HEK293 (cell line): ENCODE measurements around the gene SCAMP2.

ENCODE experiments used
- HOXA7 ChIP-seq: sonication (generic); formaldehyde crosslinking; IDR thresholded peaks from 2 replicates; pipeline ENCODE4 v1.8.1; 2022; ENCODE audit warnings: missing genetic modification reagents, borderline replicate concordance
- KLF9 ChIP-seq: fragments of 450-650 bp; formaldehyde crosslinking; IDR thresholded peaks from 2 replicates; pipeline ENCODE4 v1.5.1; 2016; ENCODE audit warnings: missing biosample characterization, missing genetic modification characterization, low read depth
- SP3 ChIP-seq: fragments of 450-650 bp; formaldehyde crosslinking; IDR thresholded peaks from 2 replicates; pipeline ENCODE4 v1.5.1; 2016; ENCODE audit warnings: missing biosample characterization, missing genetic modification characterization
- TRIM28 ChIP-seq: IDR thresholded peaks from 2 replicates; pipeline ENCODE4 v1.6.1; 2011; ENCODE audit warnings: low read length, control low read depth, borderline replicate concordance
- ZBTB8A ChIP-seq: fragments of 450-650 bp; formaldehyde crosslinking; IDR thresholded peaks from 2 replicates; pipeline ENCODE4 v1.5.1; 2016; ENCODE audit warnings: missing biosample characterization, missing genetic modification characterization
- ZEB2 ChIP-seq: fragments of 450-650 bp; formaldehyde crosslinking; IDR thresholded peaks from 2 replicates; pipeline ENCODE4 v1.5.1; 2016; ENCODE audit warnings: missing biosample characterization, missing genetic modification characterization
- ZNF211 ChIP-seq: fragments of 450-650 bp; formaldehyde crosslinking; IDR thresholded peaks from 2 replicates; pipeline ENCODE4 v1.5.1; 2016; ENCODE audit warnings: low read depth, missing biosample characterization, missing genetic modification characterization
- ZNF214 ChIP-seq: fragments of 450-650 bp; formaldehyde crosslinking; IDR thresholded peaks from 2 replicates; pipeline ENCODE4 v1.5.1; 2017; ENCODE audit warnings: missing biosample characterization, mild to moderate bottlenecking, missing genetic modification characterization, borderline replicate concordance
- ZNF221 ChIP-seq: fragments of 450-650 bp; formaldehyde crosslinking; IDR thresholded peaks from 2 replicates; pipeline ENCODE4 v1.5.1; 2017; ENCODE audit warnings: missing biosample characterization, missing genetic modification characterization, borderline replicate concordance
- ZNF292 ChIP-seq: fragments of 450-650 bp; formaldehyde crosslinking; IDR thresholded peaks from 2 replicates; pipeline ENCODE4 v1.5.1; 2016; ENCODE audit warnings: low read depth, missing biosample characterization, missing genetic modification characterization, borderline replicate concordance
- ZNF37A ChIP-seq: fragments of 450-650 bp; IDR thresholded peaks from 2 replicates; pipeline ENCODE4 v1.5.1; 2018; ENCODE audit warnings: missing biosample characterization, missing genetic modification characterization
- ZNF561 ChIP-seq: fragments of 450-650 bp; IDR thresholded peaks from 2 replicates; pipeline ENCODE4 v1.5.1; 2018; ENCODE audit warnings: missing biosample characterization, missing genetic modification characterization, borderline replicate concordance
- ZNF600 ChIP-seq: fragments of 450-650 bp; formaldehyde crosslinking; IDR thresholded peaks from 2 replicates; pipeline ENCODE4 v1.5.1; 2016; ENCODE audit warnings: missing biosample characterization, missing genetic modification characterization
- ZNF610 ChIP-seq: fragments of 450-650 bp; formaldehyde crosslinking; IDR thresholded peaks from 2 replicates; pipeline ENCODE4 v1.5.1; 2016; ENCODE audit warnings: missing biosample characterization, missing genetic modification characterization, borderline replicate concordance
- ZNF658 ChIP-seq: fragments of 450-650 bp; formaldehyde crosslinking; IDR thresholded peaks from 2 replicates; pipeline ENCODE4; 2016; ENCODE audit warnings: missing biosample characterization, missing genetic modification characterization
- ZNF660 ChIP-seq: fragments of 450-650 bp; IDR thresholded peaks from 2 replicates; pipeline ENCODE4 v1.5.1; 2018; ENCODE audit warnings: missing biosample characterization, mild to moderate bottlenecking, missing genetic modification characterization
- ZNF670 ChIP-seq: fragments of 450-650 bp; formaldehyde crosslinking; IDR thresholded peaks from 2 replicates; pipeline ENCODE4 v1.5.1; 2016; ENCODE audit warnings: missing biosample characterization, missing genetic modification characterization, low read depth
- ZNF785 ChIP-seq: fragments of 450-650 bp; formaldehyde crosslinking; IDR thresholded peaks from 2 replicates; pipeline ENCODE4 v1.5.1; 2016; ENCODE audit warnings: missing biosample characterization, missing genetic modification characterization
- ZNF843 ChIP-seq: fragments of 450-650 bp; formaldehyde crosslinking; IDR thresholded peaks from 2 replicates; pipeline ENCODE4 v1.5.1; 2016; ENCODE audit warnings: missing biosample characterization, missing genetic modification characterization
- ZSCAN16 ChIP-seq: fragments of 450-650 bp; formaldehyde crosslinking; IDR thresholded peaks from 2 replicates; pipeline ENCODE4 v1.5.1; 2016; ENCODE audit warnings: missing biosample characterization, missing genetic modification characterization
- ZSCAN23 ChIP-seq: fragments of 450-650 bp; formaldehyde crosslinking; IDR thresholded peaks from 2 replicates; pipeline ENCODE4 v1.5.1; 2016; ENCODE audit warnings: missing biosample characterization, missing genetic modification characterization
- ZXDB ChIP-seq: fragments of 450-650 bp; formaldehyde crosslinking; IDR thresholded peaks from 2 replicates; pipeline ENCODE4 v1.5.1; 2016; ENCODE audit warnings: missing biosample characterization, missing genetic modification characterization
- TF ChIP-seq, protein P1 (sequence below): fragments of 450-650 bp; formaldehyde crosslinking; IDR thresholded peaks from 2 replicates; pipeline ENCODE4 v1.5.1; 2016; ENCODE audit warnings: missing biosample characterization, missing genetic modification characterization
- TF ChIP-seq, protein P2 (sequence below): sonication (generic); formaldehyde crosslinking; IDR thresholded peaks from 2 replicates; pipeline ENCODE4 v1.8.1; 2022; ENCODE audit warnings: mild to moderate bottlenecking, moderate library complexity, missing genetic modification reagents
- TF ChIP-seq, protein P3 (sequence below): fragments of 450-650 bp; formaldehyde crosslinking; IDR thresholded peaks from 2 replicates; pipeline ENCODE4 v1.5.1; 2016; ENCODE audit warnings: missing biosample characterization, missing genetic modification characterization
- TF ChIP-seq, protein P4 (sequence below): fragments of 450-650 bp; formaldehyde crosslinking; IDR thresholded peaks from 2 replicates; pipeline ENCODE4 v1.5.1; 2016; ENCODE audit warnings: missing biosample characterization, missing genetic modification characterization
- TF ChIP-seq, protein P5 (sequence below): fragments of 450-650 bp; formaldehyde crosslinking; IDR thresholded peaks from 2 replicates; pipeline ENCODE4 v1.5.1; 2017; ENCODE audit warnings: missing biosample characterization, mild to moderate bottlenecking, missing genetic modification characterization, moderate library complexity
- TF ChIP-seq, protein P6 (sequence below): fragments of 450-650 bp; formaldehyde crosslinking; IDR thresholded peaks from 2 replicates; pipeline ENCODE4 v1.5.1; 2016; ENCODE audit warnings: missing biosample characterization, missing genetic modification characterization

SCAMP2 gene

DNA sequence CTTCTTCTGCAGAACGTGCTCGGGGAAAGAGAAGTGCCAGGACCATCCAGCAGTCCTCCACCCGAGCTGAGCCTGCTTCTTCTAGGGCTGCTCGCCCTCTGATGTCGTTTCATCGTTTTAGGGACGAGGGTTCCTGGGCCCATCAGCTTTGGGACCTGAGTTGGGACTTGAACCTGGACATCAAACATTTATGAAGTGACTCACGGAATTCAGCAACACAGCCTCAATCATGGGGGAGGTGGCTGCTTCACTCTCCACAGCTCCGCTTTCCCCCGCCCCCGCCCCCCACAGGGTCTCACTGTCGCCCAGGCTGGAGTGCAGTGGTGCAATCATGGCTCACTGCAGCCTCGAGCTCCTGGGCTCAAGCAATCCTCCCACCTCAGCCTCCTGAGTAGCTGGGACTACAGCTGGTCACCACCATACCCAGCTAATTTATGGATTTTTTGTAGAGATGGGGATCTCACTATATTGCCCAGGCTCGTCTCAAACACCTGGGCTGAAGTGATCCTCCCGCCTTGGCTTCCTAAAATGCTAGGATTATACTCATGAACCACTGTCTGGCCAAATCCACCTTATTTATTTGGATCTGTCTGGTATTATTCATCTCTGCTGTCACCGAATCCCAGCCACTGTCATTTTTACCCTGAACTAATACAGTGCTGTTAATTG, 725 bp upstream of the SCAMP2 start (continued):
- TF ChIP-seq ZBTB8A (peak; percentile 56; the same call in 1 of the 2 replicates), KLF9 (tag by site-specific recombination) (no peak), ZEB2 (0 out of 2 replicates have a peak, but pooled peaks have one; percentile 42), ZNF561 (tag by site-specific recombination) (no peak), ZNF600 (no peak), ZNF785 (tag by site-specific recombination) (peak; percentile 47; the same call in 1 of the 2 replicates), ZNF843 (tag by site-specific recombination) (no peak), ZNF211 (no peak), SP3 (tag by site-specific recombination) (no peak), ZNF37A (tag by site-specific recombination) (no peak), ZXDB (no peak), ZNF660 (tag by site-specific recombination) (no peak), ZNF214 (tag by site-specific recombination) (no peak), TRIM28 (no peak), ZNF658 (tag by site-specific recombination) (no peak), ZSCAN16 (tag by site-specific recombination) (no peak), ZNF610 (tag by site-specific recombination) (no peak), ZNF670 (no peak), ZNF292 (tag by site-specific recombination) (no peak), HOXA7 (CRISPR knock-in tag) (no peak), ZSCAN23 (tag by site-specific recombination) (no peak), ZNF221 (tag by site-specific recombination) (no peak)
- TF ChIP-seq, protein P1, sequence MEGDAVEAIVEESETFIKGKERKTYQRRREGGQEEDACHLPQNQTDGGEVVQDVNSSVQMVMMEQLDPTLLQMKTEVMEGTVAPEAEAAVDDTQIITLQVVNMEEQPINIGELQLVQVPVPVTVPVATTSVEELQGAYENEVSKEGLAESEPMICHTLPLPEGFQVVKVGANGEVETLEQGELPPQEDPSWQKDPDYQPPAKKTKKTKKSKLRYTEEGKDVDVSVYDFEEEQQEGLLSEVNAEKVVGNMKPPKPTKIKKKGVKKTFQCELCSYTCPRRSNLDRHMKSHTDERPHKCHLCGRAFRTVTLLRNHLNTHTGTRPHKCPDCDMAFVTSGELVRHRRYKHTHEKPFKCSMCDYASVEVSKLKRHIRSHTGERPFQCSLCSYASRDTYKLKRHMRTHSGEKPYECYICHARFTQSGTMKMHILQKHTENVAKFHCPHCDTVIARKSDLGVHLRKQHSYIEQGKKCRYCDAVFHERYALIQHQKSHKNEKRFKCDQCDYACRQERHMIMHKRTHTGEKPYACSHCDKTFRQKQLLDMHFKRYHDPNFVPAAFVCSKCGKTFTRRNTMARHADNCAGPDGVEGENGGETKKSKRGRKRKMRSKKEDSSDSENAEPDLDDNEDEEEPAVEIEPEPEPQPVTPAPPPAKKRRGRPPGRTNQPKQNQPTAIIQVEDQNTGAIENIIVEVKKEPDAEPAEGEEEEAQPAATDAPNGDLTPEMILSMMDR (tag by site-specific recombination): no peak
- TF ChIP-seq, protein P2, sequence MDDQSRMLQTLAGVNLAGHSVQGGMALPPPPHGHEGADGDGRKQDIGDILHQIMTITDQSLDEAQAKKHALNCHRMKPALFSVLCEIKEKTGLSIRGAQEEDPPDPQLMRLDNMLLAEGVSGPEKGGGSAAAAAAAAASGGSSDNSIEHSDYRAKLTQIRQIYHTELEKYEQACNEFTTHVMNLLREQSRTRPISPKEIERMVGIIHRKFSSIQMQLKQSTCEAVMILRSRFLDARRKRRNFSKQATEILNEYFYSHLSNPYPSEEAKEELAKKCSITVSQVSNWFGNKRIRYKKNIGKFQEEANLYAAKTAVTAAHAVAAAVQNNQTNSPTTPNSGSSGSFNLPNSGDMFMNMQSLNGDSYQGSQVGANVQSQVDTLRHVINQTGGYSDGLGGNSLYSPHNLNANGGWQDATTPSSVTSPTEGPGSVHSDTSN: no peak
- TF ChIP-seq, protein P3, sequence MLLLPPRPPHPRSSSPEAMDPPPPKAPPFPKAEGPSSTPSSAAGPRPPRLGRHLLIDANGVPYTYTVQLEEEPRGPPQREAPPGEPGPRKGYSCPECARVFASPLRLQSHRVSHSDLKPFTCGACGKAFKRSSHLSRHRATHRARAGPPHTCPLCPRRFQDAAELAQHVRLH (tag by site-specific recombination): peak; percentile 13; the same call in 1 of the 2 replicates
- TF ChIP-seq, protein P4, sequence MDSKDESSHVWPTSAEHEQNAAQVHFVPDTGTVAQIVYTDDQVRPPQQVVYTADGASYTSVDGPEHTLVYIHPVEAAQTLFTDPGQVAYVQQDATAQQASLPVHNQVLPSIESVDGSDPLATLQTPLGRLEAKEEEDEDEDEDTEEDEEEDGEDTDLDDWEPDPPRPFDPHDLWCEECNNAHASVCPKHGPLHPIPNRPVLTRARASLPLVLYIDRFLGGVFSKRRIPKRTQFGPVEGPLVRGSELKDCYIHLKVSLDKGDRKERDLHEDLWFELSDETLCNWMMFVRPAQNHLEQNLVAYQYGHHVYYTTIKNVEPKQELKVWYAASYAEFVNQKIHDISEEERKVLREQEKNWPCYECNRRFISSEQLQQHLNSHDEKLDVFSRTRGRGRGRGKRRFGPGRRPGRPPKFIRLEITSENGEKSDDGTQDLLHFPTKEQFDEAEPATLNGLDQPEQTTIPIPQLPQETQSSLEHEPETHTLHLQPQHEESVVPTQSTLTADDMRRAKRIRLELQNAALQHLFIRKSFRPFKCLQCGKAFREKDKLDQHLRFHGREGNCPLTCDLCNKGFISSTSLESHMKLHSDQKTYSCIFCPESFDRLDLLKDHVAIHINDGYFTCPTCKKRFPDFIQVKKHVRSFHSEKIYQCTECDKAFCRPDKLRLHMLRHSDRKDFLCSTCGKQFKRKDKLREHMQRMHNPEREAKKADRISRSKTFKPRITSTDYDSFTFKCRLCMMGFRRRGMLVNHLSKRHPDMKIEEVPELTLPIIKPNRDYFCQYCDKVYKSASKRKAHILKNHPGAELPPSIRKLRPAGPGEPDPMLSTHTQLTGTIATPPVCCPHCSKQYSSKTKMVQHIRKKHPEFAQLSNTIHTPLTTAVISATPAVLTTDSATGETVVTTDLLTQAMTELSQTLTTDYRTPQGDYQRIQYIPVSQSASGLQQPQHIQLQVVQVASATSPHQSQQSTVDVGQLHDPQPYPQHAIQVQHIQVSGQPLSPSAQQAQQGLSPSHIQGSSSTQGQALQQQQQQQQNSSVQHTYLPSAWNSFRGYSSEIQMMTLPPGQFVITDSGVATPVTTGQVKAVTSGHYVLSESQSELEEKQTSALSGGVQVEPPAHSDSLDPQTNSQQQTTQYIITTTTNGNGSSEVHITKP (tag by site-specific recombination): peak; percentile 61; the same call in 1 of the 2 replicates
- TF ChIP-seq, protein P5, sequence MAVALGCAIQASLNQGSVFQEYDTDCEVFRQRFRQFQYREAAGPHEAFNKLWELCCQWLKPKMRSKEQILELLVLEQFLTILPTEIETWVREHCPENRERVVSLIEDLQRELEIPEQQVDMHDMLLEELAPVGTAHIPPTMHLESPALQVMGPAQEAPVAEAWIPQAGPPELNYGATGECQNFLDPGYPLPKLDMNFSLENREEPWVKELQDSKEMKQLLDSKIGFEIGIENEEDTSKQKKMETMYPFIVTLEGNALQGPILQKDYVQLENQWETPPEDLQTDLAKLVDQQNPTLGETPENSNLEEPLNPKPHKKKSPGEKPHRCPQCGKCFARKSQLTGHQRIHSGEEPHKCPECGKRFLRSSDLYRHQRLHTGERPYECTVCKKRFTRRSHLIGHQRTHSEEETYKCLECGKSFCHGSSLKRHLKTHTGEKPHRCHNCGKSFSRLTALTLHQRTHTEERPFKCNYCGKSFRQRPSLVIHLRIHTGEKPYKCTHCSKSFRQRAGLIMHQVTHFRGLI (tag by site-specific recombination): no peak
- TF ChIP-seq, protein P6, sequence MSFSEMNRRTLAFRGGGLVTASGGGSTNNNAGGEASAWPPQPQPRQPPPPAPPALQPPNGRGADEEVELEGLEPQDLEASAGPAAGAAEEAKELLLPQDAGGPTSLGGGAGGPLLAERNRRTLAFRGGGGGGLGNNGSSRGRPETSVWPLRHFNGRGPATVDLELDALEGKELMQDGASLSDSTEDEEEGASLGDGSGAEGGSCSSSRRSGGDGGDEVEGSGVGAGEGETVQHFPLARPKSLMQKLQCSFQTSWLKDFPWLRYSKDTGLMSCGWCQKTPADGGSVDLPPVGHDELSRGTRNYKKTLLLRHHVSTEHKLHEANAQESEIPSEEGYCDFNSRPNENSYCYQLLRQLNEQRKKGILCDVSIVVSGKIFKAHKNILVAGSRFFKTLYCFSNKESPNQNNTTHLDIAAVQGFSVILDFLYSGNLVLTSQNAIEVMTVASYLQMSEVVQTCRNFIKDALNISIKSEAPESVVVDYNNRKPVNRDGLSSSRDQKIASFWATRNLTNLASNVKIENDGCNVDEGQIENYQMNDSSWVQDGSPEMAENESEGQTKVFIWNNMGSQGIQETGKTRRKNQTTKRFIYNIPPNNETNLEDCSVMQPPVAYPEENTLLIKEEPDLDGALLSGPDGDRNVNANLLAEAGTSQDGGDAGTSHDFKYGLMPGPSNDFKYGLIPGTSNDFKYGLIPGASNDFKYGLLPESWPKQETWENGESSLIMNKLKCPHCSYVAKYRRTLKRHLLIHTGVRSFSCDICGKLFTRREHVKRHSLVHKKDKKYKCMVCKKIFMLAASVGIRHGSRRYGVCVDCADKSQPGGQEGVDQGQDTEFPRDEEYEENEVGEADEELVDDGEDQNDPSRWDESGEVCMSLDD (tag by site-specific recombination): no peak
